Stimulated activated CD8-positive, alpha-beta memory T cell treated with anti-CD3 and anti-CD28 coated beads, Interleukin-7, amount 100 ng/mL, for 1 hour (primary cell): ENCODE measurements around the gene ZNF607.
"Not testable (repeated sequence)": the region's sequence is repeated elsewhere in the genome, so short reads cannot be mapped to it uniquely, and the experiment has no call there.

ENCODE experiments used
- DNase-seq, 2 donors: peaks; one replicate each; pipeline ENCODE4 v3.0.0-alpha.2; 2020; ENCODE audit warnings: low read depth in 2 of 2

ZNF607 gene

GRCh38 chr19:37719111-37719926, at the start of gene ZNF607:
ZNF607 (minus strand) TSS chr19:37719761; CDS start chr19:37711618, 8,143 bp downstream.
- DNase-seq: peak; percentile 62 to 63

- no peak for DNase-seq
Observed at GRCh38 chr19:37763488-37763887, 43.9 kb upstream of the ZNF607 start.

GRCh38 chr19:37757683-37758082, 38.1 kb upstream of the ZNF607 start:
- DNase-seq: not testable (repeated sequence)

- DNase-seq: no peak
Observed at GRCh38 chr19:37738371-37738770, 18.8 kb upstream of the ZNF607 start.

DNA sequence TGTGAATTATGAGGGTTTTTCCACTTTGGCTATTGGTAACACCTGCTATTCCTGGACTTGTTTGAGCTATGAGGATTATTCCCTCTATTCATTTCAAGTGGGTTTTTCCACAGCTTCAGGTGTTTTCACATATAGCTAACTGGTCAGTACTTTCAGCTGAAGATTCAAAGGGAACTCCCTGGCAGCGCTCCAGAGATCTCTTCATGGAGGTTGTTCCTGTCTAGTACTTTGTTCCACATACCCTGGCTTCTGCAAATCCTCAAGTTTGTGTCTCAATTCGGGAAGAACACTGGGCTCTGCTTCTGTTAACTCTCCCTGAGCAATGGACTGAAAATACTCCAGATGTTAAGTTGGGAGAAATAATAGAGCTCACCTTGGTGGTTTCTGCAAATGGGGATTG, 5.6 kb upstream of the ZNF607 start:
- no peak for DNase-seq

- DNase-seq: no peak
Observed at GRCh38 chr19:37719927-37720265, 335 bp upstream of the ZNF607 start.

GRCh38 chr19:37718304-37718703, 1.3 kb downstream of the ZNF607 start:
- no peak for DNase-seq

DNA sequence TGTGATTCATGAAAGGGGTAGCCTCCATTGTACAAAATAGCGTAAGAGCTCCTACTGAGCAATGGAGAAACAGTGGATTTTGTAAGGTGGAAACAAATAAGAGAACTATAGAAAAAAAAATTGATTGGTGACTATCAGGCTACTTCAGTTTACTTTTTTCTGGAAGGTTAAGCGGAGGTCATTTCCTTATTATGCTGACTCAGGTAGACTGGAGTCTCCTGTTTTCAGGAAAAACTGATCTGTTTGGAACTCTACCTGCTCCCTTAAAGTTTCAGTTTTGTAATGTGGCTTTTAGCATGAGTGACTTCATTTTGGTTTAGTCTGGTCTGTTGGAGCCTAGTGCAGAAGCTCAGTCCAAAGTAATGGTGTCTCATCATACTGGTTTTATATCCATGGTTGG, 3.4 kb downstream of the ZNF607 start:
- no peak for DNase-seq

- DNase-seq: no peak
Observed at GRCh38 chr19:37706052-37706605, 13.4 kb downstream of the ZNF607 start.

GRCh38 chr19:37699057-37699456, 20.5 kb downstream of the ZNF607 start:
- DNase-seq: no peak

DNA sequence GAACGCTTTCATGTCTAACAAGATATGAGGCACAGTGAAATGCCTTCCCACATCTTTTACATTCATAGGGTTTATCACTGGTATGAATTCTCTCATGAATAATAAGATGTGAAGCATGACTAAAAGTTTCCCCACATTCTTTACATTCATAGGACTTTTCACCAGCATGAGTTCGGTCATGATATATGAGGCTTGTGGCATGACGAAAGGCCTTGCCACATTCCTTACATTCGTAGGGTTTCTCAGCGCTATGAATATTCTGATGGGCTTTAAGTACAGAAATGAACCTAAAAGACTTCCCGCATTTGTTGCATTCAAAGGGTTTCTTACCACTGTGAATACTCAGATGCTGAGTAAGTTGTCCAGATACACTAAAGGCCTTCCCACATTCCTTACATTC, 21.3 kb downstream of the ZNF607 start:
- no peak for DNase-seq

- DNase-seq: no peak
Observed at GRCh38 chr19:37695144-37695899, 24.2 kb downstream of the ZNF607 start.

GRCh38 chr19:37692956-37693620, 26.5 kb downstream of the ZNF607 start:
- no peak for DNase-seq

DNA sequence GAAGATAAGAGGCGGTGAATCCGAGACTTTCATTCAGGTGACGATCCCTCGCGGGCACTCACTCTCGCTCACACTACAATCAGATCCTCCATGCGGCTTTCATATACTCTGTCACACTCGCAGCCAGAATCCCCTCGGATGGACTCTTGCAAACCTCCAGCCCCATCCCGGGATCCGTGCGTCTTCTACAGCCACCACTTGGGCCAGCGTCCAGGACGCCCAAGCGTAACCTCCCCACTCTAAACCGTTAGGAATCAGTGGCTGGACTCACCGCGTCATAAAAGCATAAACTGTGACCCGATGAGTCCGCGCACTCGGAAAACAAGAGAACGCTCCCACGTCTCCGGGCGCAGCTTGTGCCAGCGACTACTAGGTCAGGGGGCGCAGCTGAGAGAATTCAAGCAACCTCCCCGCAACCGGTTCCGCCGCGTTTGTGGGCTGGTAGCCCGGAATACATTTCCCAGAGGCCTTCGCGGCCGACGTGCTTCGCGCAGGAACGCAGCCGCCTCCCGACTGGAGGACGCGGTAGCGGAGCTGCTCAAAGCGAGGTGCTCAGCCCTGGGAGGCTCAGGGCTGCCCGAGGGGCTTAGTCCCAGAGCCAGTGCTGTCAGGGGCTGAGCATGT, 27.6 kb downstream of the ZNF607 start:
- peak; percentile 32 to 61 for DNase-seq

GRCh38 chr19:37683520-37683919, 36.0 kb downstream of the ZNF607 start:
- no peak for DNase-seq

DNA sequence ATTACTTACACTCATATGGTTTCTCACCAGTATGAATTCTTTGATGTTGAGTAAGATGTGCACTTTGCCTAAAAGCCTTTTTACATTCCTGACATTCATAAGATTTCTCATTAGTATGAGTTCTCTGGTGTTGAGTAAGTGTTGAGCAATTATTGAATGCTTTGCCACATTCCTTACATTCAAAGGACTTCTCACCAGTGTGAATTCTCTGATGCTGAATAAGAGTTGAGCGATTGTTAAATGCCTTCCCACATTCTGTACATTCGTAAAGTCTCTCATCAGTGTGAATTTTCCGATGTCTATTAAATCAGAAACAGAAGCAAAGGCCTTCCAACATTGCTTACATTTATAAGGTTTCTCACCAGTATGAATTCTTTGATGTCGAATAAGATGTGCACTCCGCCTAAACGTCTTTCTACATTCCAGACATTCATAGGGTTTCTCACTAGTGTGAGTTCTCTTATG, 50.1 kb downstream of the ZNF607 start:
- DNase-seq: no peak

DNA sequence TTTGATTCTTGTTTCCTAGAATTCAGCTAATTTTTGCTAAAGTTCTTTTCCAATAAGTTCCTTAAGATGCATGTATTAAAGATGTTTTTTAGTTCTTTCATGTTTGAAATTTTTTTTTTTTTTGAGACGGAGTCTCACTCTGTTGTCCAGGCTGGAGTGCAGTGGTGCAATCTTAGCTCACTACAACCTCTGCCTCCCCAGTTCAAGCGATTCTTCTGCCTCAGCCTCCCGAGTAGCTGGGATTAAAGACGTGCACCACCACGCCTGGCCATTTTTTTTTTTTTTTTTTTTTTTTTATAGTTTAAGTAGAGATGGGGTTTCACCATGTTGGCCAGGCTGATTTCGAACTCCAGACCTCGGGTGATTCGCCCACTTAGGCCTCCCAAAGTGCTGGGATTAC, 62.4 kb downstream of the ZNF607 start:
- not testable (repeated sequence) for DNase-seq

DNA sequence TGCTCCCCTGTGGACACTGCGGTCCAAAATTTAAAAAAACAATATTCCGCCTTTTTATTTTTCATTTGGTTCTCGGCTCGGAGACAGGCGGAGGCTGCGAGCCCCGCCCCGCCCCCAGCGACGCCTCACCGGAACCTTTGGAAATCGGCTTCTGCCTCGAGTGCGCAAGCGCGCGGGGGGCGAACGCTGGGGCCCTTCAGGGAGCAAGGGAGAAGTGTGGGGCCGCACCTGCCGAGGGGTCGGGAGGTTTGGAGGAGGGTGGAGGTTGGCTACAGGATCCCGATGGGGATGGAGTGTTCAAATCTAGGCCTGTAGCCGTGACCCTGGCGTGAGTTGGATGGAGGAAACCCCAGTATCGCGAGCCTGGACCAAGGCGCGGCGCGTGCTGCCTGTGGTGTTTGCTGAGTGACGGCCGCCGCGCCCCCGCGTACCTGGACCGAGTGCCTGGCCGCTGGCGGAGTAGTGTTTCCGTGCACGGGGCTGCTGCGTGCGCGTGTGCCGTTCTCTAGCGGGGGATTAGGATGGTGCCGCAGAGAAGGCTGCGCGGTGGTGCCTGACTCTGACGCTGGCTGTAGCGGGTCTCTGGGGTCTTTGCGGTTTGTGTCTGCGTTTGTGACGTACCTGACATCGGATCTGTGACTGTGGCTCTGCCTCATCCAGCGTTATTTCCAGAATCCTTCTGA, 63.7 kb downstream of the ZNF607 start:
- peak; percentile 51 to 63 for DNase-seq

DNA sequence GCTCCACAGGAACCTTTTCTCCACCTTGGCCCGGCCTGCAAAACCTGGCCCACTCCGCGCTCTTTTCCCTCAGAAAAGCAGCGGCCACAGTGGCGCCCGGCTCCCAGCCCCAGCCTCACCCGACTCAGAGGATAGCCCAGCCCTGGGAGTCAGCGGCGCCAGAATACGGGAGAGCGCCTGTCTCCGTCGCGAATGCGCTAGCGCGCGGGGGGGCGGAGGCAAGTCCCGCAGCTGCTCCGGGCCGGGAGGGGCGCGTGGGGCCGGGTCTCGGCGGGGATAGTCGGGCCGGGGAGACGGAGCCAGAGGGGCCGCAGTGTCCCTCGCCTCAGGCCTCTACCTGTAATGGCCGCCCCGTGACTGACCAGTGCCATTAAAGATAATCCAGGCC, 64.3 kb downstream of the ZNF607 start, which contains the start of gene ZFP30:
Gene ZFP30 (minus strand): TSS at position 165 of the 388 bp plus-strand sequence. CDS start 7,643 bp downstream, outside the sequence.
- peak; percentile 34 to 55 for DNase-seq

DNA sequence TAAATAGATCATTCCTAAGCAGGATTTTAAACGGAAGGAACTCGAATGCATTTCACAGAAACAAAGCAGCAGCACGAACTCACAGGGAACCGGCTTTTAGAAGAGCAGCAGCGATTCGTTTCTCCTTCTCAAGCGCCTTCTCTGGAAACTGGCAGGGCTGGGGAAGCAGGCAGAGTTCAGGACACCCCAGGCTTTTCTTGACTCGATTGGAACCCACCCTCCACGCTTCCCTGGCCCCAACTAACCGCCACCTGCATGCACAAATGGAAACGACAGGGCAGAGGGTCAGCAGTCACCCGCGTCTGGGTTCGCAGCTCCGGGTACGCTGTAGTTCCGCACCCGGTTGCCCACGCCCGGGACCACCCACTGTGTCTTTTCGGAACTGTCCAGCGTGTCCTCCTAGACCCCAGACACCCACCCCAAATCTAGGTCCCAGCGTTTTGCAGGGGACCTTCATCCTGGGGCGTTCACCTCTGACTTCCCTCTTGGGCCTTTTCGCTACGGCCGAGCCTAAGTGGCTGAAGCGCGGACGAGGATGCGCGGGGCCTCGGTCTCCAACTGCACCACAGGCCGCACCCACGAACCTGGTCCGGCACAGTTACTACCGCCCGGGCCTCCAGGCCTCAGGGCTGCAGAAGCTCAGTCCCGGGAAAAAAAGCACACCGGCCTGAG, 64.8 kb downstream of the ZNF607 start:
- no peak for DNase-seq
